KG1 (cell line): ENCODE data around the gene BCL10.

Source experiments
- DNase-seq: peaks from one replicate; lab custom pipeline; 2025; lab: John Stamatoyannopoulos, UW

BCL10 gene

DNA sequence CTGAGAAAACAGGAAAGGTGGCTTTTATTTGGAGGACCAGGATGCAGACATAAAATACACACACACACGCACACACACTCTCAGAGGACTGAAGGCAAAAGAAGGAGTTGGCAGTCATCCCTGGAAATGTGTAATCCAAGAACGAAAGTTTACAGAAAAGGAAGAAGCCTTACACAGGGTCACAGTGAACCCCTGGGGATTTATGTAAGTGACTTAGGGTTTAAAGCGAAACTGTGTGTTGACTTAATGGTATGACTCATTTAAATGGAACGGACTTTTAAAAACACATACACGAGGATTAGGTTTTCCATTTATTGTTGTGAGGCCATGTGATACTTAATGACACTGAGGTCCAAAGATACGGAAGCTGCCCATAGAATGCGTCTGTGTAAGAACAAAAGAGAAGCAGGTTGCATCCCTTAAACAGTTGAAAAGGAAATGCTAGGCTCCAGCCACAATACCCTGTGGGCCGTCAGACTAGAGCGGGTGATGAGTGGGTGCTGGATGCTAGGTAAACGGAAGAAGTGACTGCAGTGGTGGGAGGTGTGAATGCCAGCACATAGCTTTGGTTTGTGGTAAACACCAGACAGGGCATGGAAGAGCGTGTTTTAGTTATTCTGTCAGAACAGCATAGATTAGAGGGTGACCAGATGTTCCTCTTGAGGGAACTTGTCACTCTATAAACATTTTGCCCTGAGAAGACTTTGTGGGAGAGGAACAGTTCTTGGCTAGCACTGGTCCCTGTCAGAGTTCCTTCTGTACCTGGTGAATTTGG lies 21.6 kb upstream of the BCL10 start:
- DNase-seq = no peak

DNA sequence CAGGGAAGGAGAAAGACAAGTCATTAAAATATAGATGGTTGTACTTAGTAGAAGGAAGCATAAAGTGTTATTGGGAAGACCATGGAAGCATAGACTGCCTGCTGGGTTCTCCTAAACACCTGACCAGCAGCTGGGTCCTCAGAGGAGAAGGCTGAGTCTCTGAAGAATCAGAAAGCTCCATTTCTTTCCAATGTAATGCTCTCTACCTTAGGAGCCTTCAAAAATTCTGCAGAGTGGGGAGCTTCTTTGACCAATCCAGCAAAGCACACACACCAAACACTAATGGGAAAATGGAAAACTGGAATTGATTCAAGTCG lies 21.1 kb upstream of the BCL10 start:
- DNase-seq = no peak

DNA sequence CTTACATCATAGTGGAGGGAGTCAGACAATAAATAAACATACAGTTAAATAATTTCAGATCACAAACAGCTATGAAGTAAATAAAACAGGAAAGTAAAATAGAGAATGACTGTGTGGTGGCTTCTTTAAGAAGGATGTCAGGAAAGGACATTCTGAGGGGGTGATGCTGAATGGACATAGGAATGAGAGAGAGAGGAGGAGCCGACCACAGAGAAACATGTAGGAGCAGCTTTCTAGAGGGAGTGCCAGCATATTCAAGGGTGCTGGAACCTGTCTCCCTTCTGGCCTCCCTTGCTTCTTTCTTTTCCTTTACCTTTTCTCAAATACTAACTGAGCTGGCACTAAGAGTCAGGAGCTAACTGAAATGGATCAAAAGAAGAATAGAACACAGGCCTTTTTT lies 20.5 kb upstream of the BCL10 start:
- no peak for DNase-seq

DNA sequence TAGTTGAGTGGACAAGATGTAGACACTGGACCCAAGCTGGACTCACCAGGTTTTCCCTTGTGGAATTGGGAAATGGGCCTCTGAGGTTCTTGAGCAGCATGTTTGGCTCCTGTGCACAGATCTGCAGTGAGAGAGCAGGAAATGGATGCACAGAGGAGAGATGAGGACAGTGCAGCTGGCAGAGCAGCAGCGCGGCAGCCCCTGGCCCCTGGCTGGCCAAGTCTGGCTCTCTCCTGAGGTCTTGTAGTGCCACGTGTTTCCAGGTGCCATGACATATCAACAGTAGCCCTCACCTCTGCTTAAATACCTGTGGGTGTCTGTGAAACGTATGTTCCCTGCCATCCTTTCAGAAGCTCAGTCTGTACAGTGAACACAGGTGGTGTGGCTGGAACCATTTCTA lies 19.2 kb upstream of the BCL10 start:
- no peak for DNase-seq

DNA sequence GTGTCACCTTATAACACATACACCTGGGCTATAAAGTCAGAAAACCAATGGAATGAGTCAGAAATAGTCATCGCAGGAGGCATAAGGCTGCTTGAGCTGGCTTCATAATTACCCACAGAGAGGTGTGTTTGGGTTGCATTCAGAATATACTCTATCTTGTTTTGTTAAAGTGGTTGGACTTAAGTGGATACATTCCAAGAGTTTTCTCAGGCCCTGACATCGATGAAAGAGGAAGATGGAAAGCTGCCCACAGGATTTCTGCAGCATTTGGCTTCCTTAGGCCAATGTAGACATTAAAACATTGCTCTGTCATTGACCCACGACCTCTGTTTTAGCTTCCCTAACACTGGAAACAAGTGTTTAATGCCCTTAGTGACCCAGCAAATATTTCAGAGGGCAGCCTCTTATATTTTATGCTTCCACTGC lies 18.6 kb upstream of the BCL10 start:
- DNase-seq = no peak

DNA sequence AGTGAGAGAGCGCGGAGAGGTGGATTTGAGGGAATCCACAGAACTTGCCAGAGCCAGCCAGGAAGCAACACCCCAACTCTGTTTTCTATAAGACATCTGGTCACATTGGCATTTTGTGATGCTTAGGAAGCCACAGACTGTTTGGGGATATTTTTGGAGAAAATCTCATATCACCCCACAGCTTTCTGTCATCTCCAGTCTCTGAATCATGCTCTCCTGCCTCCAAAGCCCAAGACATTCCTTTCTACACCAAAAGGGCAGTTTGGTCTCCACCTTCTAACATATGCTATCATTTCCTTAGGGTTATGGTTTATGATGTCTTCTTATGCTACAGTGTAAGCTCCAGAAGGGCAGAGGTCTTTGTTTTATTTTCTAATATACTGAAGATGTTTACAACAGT lies 14.4 kb upstream of the BCL10 start:
- no peak for DNase-seq

DNA sequence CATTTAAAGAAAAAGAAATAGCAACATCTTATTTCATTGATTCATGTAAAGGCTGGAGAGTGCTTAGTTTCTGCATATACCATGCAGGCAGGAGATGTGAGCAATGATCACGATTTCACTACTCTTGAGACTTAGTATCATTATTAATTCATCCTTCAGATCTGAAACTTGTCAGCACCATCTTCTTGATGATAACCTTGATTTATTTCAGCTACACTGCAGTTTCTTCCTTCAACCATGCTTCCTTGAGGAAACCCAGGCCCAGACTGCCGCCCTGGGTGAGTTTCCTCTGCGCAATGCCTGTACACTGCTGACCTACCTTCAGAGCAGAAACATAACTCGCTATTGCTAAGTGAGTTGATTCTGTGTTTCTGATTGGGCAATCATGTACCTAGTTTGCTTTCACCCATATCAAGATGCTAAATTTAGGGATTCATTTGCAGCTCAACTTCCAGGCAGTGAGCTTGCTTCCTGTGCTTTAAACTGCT lies 13.5 kb upstream of the BCL10 start:
- DNase-seq = no peak

DNA sequence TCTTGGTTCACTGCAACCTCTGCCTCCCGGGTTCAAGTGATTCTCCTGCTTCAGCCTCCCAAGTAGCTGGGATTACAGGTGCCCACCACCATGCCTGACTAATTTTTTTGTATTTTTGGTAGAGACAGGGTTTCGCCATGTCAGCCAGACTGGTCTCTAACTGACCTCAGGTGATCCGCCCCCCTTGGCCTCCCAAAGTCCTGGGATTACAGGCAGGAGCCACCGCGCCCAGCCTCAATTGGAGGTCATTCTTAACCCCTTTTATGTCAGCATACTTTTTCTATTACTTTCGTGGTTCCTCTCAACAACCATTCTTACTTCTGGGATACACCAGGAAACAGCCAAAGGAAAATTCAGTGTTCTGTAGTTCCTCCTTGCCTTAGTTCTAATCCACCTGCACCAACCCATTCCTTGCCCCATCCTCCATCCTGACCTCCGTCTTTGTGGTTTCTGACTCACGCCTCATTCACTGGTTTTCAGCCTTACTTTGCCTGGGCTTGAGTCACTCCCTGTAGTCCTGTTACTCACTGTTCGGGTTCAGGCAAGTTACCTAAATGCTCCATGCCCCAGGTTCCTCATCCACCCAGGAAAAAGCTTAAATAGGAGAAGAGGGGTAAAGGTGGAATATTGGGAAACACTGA lies 12.9 kb upstream of the BCL10 start:
- DNase-seq = no peak

DNA sequence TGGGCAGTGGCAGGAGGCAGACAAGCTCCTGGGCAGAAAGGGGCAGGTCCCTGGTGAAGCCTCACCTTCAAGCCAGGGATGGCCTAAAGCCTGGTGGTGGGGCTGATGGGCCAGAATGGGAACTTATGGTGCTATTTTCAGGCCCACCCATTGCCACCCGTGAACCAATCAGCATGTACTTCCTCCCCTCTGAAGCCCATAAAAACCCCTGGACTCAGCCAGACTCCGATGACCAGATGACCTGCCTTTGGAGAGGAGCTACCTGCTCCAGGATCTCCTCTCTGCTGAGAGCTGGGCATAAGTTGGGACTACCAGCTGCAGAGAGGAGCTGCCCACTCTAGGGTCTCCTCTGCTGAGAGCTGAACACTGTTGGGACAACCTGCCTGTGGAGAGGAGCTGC lies 7.8 kb upstream of the BCL10 start:
- DNase-seq = no peak

DNA sequence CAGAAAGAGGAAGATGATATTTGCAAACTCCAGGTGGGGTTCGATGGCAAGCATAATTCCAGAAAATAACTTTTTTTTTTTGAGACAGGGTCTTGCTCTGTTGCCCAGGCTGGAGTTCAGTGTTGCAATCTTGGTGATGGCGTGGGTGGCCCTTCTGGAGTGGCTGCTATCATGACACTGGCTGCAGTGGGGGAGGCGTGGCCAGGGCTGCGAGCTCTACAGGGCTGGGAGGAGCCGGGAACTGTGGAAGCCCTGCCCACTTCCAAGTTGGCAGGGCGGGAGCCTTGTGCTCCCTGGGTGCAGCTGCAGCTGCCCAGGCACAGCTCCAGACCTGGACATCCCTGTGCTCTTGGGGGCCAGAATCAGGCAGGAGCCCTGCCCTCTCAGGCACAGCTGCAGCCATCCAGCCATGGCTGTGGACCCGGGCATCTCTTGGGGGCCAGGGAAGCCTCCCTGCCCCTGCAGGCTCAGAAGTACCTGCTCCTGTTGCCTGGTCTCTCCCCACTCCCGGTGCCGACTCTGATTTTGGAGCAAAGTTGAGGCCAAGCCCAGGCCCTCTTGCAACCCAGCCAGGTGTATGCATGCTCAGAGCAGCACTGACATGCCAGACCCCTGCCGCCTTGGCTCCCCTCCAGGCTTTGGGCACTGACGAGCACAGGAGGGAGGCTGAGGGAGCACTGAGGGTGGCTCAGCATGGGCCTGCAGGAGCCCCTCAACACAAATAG lies 7.2 kb upstream of the BCL10 start:
- no peak for DNase-seq

DNA sequence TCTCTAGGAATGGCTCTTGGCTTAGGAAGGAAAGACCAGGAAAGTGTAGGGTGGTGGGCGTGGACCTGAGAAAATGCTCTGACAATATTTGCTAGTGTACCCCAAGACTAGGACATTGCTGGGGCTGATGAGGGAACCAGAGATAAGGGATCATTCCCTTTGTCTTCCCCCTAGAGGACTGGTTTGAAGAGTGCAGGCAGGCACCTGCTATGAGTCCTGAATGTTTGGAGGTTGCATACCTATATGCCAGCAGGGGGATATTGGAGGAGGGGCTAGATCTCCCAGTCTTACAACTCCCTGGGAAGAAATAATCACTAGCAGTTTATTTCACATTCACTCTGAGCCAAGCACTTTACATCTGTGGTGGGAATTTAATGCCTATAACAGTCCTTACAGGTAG lies 6.0 kb upstream of the BCL10 start:
- no peak for DNase-seq

DNA sequence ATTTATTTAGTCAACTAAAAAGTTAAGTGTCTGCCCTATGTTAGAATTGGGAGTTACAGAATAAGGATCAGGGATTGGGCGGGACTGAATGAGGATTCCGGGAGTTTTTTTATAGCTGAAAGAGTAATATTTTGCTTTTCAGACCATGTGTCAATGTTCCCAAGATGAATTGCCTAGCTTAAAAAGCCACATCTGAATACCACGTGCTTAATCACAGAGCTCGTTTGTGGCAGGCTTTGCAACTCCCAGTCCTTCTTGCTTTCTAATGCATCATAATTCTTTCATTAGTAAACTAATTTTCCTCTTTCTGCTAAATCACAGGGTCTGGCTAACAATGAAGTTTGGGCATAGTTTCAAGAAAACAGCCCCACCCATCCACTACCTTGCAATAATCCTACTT lies 4.2 kb upstream of the BCL10 start:
- no peak for DNase-seq

DNA sequence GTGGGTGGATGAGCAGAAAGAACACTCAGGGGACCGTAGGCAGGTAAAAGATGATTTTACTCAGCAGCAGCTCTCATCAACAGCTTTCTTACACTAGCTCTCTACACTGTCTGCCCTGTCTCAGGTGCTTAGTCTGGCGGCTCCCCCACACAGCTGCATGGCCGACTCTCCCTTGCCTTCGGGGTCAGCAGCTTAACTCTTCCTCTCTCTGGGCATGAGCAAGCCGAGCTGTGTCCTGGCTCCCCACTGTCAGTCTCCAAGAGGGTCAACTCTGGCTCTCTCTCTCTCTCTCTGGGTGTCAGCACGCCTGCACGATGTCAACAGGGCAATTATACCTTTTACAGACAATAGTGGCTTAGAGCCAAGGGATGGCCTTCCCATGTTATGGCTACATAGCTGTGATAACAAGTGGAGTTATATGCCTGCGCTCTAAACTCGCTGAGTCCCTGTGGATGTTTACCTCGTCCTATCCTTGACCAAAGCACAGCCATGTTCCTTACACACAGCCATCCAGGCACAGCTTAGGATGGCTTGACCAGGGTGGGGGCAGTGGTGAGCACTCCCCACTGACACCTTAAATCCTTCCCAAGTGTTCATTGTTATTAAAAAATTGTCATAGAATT lies 3.1 kb upstream of the BCL10 start:
- no peak for DNase-seq

DNA sequence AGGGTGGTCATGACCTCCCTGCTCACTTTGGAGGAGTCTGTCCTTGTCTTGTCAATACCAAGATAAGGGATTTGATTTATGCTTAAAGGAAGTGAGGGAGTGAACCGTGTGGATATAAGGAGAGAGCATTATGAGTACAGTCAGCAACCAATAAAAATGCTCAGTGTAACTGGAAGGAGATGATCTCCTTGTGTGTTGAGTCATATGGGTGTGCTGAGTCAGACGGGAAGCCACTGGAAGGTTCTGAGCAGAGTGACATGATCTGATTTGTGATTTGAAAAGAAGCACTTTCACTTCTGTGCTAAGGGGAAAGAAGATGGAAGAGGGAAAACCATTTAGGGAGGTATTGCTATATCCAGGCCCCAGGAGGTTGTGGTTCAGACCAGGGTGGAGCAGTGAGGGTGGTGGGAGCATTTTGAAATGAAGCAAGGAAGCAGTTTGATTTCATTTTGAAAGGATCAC lies 2.5 kb upstream of the BCL10 start:
- DNase-seq = no peak

DNA sequence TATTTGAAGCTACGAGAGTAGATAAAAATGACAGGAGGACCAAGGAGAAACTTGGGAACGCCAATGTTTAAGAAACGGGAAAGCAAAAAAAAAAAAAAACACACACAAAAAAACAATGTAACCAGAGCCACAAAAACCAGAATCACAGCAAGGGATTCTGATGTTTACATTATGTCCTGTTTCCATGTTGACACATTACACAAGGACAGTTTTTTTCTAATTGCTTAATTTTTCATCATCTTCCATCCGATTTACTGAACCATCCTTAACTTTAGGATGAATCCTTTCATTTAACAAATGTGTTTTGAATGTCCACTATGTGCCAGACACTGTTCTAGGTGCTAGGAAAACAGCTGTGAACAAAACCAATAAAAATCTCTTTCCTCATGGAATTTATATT lies 1.4 kb upstream of the BCL10 start:
- DNase-seq = no peak

DNA sequence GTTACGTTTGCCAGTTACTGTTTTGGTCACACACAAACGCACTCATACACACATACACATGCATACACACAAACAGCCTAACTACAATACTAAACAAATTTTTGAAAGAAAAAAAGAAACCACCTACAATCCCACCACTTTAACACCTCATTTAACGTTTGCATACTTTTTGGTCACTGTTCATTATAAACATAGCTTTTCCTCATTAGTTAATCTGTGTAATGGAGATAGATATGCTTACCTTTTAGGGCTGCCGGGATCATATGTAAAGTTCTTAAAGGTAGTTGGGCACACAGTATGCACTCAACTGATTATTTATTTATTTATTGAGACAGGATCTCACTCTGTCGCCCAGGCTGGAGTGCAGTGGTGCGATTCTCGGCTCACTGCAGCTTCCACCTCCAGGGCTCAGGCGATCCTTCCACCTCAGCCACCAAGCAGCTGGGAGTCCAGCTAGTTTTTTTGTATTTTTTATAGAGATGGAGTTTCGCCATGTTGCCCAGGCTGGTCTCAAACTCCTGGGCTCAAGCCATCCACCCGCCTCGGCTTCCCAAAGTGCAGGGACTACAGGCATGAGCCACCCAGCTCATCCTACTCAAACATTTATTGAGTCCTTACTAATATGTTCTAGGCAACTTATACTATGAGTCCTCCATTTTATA lies 677 bp upstream of the BCL10 start:
- no peak for DNase-seq

DNA sequence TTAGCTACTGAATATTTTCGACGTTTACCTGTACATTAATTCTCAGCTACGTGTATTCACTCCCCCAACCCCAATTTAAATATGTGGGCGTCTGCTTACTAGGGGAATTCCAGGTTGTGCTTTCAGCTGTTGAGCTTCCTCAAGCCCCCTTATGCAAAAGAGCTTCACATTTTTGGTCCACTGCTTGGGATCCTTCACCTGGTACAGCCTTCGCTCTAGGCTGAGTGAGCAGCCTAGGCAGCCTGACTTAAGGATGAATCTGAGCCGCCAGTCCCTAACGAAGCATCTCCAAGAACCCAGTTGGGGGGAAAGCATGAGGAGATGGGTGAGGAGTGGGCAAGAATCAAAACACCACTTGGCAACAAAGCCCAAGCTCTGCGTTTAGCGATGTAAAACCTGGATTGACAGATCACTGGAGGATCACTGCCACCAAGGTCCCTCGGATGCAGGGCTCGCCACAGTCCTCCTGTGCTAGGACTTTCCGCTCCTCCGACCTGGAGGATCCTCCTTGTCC lies 674 bp downstream of the BCL10 start:
- no peak for DNase-seq

DNA sequence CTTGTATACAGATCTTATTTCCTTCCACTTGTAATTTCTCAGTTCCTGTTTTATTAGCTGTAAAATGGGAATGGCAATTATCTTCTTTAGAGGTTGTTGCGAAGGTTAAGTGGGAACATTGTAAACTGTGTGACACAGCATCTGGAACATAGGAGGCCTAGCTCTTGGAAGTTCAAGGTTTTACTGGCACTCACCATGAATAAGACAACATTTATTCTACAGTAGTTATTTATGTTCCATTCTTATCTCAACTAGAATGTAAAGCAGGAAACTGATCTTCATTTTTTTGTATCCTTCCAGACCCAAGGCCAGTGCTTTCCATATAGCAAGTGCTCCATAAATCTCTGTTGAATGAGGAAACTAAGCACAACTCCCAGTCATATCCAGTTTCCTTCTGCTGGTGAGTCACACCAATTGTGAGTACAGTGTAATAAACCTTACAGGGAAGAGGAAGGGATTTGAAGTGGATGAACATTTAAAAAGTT lies 1.4 kb downstream of the BCL10 start:
- DNase-seq = no peak

DNA sequence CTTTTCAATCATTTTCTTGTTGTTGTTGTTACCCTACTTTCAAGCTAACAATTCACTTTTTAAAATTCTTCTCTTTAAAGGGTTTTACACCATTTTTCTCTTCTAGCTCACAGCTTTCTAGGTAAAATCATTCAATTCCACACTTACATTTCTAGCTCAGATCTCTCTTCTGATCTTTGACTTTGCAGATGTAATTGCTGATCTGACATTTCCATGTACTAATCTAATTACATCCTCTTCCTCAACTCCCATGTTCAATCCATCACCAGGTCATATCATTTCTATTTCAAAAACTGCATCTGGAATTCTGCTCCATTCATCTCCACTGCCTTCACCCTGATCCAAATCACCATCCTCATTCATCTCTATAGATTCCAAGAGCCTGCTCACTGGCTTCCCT lies 3.0 kb downstream of the BCL10 start:
- no peak for DNase-seq

DNA sequence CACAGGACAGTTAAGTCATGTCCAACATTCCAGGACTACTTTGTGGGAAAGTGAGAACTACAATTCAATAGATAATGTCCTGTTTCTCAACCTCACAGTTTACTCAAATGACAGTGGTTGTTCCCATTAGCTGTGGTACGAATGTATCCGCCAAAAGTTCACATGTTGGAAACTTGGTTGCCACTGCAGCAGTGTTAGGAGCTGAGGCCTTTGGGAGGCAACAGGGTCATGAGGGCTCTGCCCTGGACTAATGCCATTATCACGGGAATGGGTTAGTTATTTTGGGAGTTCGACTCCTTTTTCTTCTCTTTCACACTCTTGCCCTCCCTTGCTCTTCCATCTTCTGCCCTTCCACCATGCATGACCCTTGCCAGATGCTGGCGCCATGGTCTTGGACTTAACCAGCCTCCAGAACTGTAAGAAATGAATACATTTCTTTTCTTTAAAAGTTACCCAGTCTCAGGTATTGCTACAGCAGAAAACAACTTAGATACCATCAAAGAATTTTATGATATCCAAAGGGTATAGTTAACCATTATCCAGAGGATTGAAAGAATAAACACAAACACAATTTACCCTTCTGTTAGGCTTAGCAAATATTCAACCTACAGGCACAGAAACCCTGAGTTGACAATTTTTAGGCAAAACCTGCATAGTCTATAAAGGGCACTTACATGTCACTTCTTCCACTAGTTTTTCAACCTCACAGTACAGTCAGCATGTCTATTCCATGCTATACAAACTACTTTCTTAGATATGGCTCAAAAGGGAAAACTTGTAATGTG lies 7.4 kb downstream of the BCL10 start:
- no peak for DNase-seq

DNA sequence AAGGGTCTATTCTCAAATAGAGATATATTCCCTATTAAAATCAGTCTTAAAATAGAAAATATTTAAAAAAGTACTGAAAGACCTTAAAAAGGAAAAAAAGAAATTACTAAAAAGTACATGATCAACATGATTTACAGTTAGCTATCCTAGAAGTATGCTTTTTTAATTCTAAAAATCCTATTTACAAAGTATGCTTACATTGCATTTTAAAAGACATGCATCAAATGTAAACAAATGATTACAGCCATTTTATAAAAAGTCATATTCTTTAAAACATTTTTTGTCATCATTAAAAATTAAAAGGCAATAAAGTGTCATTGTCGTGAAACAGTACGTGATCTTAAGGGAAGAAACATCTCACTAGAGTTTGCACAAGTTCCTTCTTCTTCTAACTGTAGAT lies 9.1 kb downstream of the BCL10 start:
- DNase-seq = no peak
